ENCODE data around the gene NFE2L3.

Gene NFE2L3

GRCh38 chr7:26200444-26201246 lies 48.6 kb downstream of the NFE2L3 start, which contains the start of gene HNRNPA2B1:
HNRNPA2B1 (minus strand) TSS chr7:26200746; CDS start chr7:26200577, 169 bp downstream.
- peak; percentile 100 for DNase-seq

DNA sequence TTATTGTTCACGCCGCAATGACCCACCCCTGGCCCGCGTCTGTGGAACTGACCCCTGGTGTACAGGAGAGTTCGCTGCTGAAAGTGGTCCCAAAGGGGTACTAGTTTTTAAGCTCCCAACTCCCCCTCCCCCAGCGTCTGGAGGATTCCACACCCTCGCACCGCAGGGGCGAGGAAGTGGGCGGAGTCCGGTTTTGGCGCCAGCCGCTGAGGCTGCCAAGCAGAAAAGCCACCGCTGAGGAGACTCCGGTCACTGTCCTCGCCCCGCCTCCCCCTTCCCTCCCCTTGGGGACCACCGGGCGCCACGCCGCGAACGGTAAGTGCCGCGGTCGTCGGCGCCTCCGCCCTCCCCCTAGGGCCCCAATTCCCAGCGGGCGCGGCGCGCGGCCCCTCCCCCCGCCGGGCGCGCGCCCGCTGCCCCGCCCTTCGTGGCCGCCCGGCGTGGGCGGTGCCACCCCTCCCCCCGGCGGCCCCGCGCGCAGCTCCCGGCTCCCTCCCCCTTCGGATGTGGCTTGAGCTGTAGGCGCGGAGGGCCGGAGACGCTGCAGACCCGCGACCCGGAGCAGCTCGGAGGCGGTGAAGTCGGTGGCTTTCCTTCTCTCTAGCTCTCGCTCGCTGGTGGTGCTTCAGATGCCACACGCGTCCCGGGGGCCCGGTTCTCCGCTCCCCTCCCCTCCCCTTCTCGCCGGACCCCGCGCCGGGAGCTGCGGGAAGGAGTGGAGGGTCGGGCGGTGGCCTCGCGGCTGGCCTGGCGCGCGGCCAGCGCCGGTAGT lies 49.4 kb downstream of the NFE2L3 start, which contains the start of gene CBX3:
CBX3 (plus strand) TSS at position 499 of the 772 bp plus-strand sequence. CDS start 1,254 bp downstream, outside the sequence.
- peak; percentile 99 for DNase-seq

DNA sequence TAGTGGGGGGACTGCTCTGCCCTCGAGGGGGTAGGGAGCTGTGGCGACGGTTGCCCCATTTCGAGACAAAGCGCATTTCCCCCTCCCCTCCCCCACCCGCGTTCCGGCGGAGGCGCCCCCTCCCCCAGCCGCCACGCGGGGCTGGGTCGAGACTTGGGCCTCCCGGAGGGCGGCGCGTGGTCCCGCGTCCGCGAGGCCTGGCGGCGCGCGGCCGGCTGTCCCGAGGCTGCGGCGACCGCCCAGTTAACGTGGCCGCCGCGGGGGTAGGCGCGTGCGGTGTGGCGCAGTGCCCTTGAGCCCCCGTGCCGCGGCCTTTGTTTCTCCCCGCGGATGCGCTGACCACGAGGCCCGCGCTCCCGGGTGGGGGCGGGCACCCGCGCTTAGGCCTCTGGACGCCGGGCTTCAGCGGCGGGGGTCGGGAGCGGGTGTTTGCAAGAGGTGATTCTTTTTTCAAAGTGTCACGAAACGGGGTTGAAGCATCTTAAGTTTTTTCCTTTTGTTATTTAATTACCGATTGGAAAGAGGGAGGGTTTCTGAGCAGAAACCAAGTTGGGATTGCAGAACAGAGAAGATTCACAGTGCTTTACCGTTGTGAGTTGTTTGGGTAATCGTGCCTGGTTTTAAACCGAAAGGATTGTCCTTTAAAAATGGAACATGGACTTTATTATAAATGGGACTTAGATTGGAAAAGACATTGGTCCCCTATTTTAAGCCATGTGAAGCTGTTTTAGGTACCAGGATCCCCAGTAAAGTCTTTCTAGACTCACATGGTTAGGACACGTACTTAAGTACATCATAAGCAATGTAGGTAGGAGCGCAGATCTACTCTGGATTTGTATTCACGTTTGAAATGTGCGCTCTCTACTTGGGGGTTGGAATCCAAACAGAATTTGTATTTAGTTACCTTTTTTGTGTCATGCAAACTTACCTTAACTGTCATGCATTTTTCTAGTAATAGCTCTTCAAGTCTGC lies 50.3 kb downstream of the NFE2L3 start:
- DNase-seq: peak; percentile 86

DNA sequence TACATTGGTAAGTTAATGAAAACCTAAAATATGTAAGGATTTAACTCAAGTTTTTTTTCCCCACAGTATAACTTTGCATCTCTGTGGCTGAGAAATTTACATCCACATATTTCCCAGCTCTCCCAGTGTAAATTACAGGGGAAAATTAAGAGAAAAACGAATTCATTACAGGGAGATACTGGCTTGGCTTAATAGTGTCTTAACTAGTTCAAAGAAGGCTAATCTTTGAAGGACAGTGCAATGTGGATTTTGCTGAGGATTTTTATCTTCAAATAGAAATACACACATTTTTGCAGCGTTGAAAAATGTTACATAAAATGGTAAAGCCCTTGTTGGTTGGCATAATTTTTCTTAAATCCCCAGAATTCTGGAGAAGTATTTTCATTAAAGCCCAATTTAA lies 51.0 kb downstream of the NFE2L3 start:
- no peak for DNase-seq

DNA sequence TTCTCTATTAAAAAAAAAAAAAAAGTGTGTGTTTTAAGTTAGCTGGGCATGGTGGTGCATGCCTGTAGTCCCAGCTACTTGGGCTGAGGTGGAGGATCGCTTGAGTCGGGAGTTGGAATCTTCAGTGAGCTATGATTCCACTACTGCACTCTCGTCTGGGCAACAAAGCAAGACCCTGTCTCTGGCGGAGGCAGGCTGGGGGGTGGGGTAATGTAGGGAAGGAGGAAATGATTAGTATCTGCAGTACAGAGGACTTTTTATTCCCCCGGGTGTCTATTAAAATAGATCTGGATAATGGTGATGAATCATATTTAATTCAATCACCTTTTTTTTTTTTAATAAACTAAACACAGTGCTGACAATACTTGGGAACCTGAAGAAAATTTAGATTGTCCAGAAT lies 56.0 kb downstream of the NFE2L3 start:
- DNase-seq: no peak

DNA sequence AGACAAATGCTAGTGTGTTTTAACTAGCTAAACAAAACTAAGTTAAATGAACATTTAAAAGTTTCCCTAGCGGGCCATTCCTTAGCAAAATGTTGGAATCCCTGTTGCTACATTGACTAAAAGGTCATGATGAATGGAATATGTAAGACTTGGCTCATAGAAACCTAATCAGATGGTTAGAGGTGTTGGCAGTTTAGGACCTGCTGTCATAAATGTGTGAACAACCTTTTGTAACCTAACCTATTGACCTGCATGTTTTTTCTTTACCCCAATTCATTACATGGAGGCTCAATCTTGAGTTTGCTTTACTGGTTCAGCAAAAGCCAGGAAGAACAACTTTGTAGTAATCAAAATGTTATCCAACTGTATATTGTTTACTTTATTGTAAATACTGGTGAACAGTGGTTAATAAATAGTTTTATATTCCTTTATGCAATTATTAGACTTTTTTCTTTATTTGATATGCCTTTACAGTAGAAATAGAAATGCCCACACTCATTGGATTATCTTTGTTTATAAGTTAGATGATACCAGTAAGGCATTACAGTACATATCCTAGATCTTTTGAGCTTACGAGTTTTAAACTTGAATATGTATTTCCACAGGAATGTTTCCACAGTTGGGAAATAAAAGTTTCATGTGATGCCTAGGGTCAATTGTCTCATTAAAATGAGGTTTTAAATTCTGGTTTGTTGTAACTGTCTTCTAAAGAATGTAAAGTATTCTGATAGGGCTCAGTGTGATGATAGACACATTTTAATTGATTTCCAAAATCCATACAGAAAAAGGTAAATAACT lies 61.1 kb downstream of the NFE2L3 start:
- peak; percentile 36 for DNase-seq

DNA sequence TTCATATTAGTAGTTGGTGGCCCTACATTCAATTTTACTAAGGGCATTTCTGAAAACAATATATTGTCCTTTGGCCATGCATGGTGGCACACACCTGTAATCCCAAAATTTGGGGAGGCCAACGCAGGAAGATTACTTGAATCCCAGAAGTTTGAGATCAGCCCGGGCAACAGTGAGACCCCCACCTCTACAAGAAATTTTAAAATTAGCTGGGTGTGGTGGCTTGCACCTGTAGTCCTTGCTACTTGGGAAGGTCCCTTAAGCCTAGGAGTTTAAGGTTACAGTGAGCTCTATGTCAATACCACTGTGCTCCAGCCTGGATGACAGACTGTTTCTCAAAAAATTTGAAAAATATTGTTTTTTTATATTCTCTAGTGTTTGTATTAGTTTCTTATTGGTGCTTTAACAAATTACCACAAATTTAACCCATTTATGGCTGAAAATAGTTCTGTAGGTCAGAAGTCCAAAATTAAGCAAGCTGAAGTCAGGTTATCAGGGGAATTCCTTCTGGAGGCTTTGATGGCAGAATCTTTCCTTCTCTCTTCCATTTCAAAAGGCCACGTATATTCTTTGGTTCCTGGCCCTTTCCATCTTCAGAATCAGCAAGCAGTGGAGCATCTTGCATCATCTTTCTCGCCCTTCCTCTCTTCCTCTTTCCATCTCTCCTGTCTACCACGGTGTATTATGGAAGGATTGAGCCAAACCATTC lies 62.0 kb downstream of the NFE2L3 start:
- DNase-seq: peak; percentile 31

DNA sequence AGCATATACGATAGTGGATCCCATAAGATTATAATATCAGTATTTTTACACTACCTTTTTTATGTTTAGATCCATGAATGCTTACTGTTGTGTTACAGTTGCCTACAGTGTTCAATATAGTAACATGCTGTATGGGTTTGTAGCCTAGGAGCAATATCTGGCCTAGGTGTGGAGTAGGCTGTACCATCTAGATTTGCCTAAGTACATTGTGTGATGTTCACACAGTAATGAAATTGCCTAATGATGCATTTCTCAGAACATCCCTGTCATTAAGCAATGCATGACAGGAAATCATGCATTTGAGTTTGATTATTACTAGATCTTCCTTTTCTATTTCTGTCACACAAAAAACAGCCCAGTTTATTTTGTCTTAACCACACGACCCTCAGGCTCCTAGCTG lies 64.1 kb downstream of the NFE2L3 start:
- no peak for DNase-seq

GRCh38 chr7:26224359-26224758 lies 72.4 kb downstream of the NFE2L3 start:
- DNase-seq: no peak

DNA sequence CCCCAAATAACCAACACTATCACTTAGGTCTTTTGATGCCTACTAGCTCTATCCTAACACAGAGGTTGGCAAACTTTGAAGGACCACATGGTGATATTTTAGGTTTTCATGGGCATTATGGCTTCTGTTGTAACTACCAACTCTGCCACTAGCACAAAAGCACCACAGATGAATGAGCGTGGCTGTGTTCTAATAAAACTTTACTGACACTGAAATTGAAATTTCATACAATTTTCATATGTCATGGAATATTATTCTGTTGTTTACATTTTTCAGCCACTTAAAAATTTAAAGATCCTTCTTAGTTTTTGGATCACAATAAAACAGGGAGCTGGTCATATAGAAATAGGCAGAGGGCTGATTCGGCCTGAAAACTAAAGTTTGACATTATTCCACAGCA lies 76.0 kb downstream of the NFE2L3 start:
- DNase-seq: no peak

- DNase-seq: no peak
Observed at GRCh38 chr7:26233902-26234511, 82.0 kb downstream of the NFE2L3 start.
